HepG2 (cell line): ENCODE measurements around the gene CAPZB. TPM values are rescaled to one million over a fixed set of nuclear protein-coding genes. Genes with fewer than 3 reads are reported as not detected.

Experiments
- HMGXB4 ChIP-seq, 2 experiments: sonication (generic) in 1 of 2; formaldehyde crosslinking in 1 of 2; IDR thresholded peaks; 2 replicates each; pipeline versions ENCODE4 v1.4.0 to v1.6.1; 2018 to 2020; ENCODE audit warnings: missing genetic modification reagents in 2 of 2, borderline replicate concordance in 1 of 2, low read depth in 1 of 2, mild to moderate bottlenecking in 1 of 2, missing biosample characterization in 1 of 2
- IRF2 ChIP-seq: IDR thresholded peaks from 2 replicates; pipeline ENCODE4 v1.6.1; 2018; ENCODE audit warnings: missing genetic modification reagents, missing compliant biosample characterization
- KDM5A ChIP-seq: fragments of 200-600 bp; sonication (generic); IDR thresholded peaks from 2 replicates; pipeline ENCODE4 v1.7.0; 2018; ENCODE audit warnings: antibody characterized with exemption, mild to moderate bottlenecking, low read length, borderline replicate concordance
- SMC3 ChIP-seq: IDR thresholded peaks from 2 replicates; pipeline ENCODE4 v1.6.1; 2011; ENCODE audit warnings: low read length, improper control_type of control experiment
- SNRNP70 ChIP-seq: fragments of 200-400 bp; formaldehyde crosslinking; IDR thresholded peaks from 2 replicates; pipeline ENCODE4 v1.6.1; 2017; ENCODE audit warnings: mild to moderate bottlenecking, low read depth, low read length, moderate library complexity
- STAT6 ChIP-seq: sonication (generic); formaldehyde crosslinking; IDR thresholded peaks from 2 replicates; pipeline ENCODE4 v1.4.0; 2020; ENCODE audit warnings: missing genetic modification reagents, mild to moderate bottlenecking, borderline replicate concordance
- ZEB1 ChIP-seq: IDR thresholded peaks from 2 replicates; pipeline ENCODE4 v1.6.1; 2012; ENCODE audit warnings: mild to moderate bottlenecking, low read depth, inconsistent platforms; ENCODE audit not compliant: insufficient replicate concordance
- ZNF580 ChIP-seq: IDR thresholded peaks from 2 replicates; pipeline ENCODE4 v1.6.1; 2016; ENCODE audit warnings: low read depth, borderline replicate concordance
- ZNF790 ChIP-seq: sonication (generic); formaldehyde crosslinking; IDR thresholded peaks from 2 replicates; pipeline ENCODE4 v1.8.0; 2022; ENCODE audit warnings: missing genetic modification reagents, mild to moderate bottlenecking, borderline replicate concordance
- ZNF83 ChIP-seq: sonication (generic); formaldehyde crosslinking; IDR thresholded peaks from 2 replicates; pipeline ENCODE4 v1.4.0; 2020; ENCODE audit warnings: missing genetic modification reagents, mild to moderate bottlenecking, borderline replicate concordance
- polyA plus RNA-seq, 8 experiments: library from polyadenylated mRNA; depleted of rRNA in 3 of 8; stranded (reverse) in 7 of 8; unstranded in 1 of 8; fragments of >200 nt; fragmentation: Illumina TruSeq in 4 of 8; extraction: Trizol in 4 of 8; gene quantifications; 2 replicates each; pipeline versions ENCODE4 v1.2.1 to v1.2.3, GENCODE V29; 2011 to 2016; ENCODE audit warnings: low read depth in 4 of 8, missing spikeins in 1 of 8, mixed read lengths in 1 of 8; ENCODE audit not compliant: insufficient read depth in 1 of 8
- total RNA-seq, 5 experiments: library from RNA; depleted of rRNA; stranded (reverse); fragments of >200 nt; fragmentation: Illumina TruSeq; extraction: Trizol; gene quantifications; 2 replicates each; pipeline ENCODE4 v1.2.3, GENCODE V29; 2016; ENCODE audit warnings: low read depth in 1 of 5
- TF ChIP-seq, protein P1 (sequence below), 2 experiments: sonication (generic) in 1 of 2; formaldehyde crosslinking in 1 of 2; IDR thresholded peaks; 2 replicates each; pipeline versions ENCODE4 v1.4.0 to v1.6.1; 2016 to 2020; ENCODE audit warnings: borderline replicate concordance in 1 of 2, low read depth in 1 of 2, mild to moderate bottlenecking in 1 of 2, missing genetic modification reagents in 1 of 2
- TF ChIP-seq, protein P2 (sequence below): sonication (generic); formaldehyde crosslinking; IDR thresholded peaks from 2 replicates; pipeline ENCODE4 v1.4.0; 2020; ENCODE audit warnings: mild to moderate bottlenecking, missing genetic modification reagents, borderline replicate concordance

The CAPZB gene
- total and polyA plus RNA-seq, 2 of the 13 experiments (the other 11 are each of a cell fraction or from before 2014, with no cell fraction given) = 58.9 to 76.9 TPM

GRCh38 chr1:19425646-19426239 is 59.6 kb downstream of the CAPZB start (continued):
- TF ChIP-seq, protein P1, sequence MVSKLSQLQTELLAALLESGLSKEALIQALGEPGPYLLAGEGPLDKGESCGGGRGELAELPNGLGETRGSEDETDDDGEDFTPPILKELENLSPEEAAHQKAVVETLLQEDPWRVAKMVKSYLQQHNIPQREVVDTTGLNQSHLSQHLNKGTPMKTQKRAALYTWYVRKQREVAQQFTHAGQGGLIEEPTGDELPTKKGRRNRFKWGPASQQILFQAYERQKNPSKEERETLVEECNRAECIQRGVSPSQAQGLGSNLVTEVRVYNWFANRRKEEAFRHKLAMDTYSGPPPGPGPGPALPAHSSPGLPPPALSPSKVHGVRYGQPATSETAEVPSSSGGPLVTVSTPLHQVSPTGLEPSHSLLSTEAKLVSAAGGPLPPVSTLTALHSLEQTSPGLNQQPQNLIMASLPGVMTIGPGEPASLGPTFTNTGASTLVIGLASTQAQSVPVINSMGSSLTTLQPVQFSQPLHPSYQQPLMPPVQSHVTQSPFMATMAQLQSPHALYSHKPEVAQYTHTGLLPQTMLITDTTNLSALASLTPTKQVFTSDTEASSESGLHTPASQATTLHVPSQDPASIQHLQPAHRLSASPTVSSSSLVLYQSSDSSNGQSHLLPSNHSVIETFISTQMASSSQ (IDR thresholded peaks at IDR 0.05; ENCODE audit: low read depth) = no peak
- TF ChIP-seq, protein P1 (CRISPR knock-in tag; IDR thresholded peaks at IDR 0.05; ENCODE audit: borderline replicate concordance) = 0 out of 2 replicates have a peak, but pooled peaks have one; percentile 29
- TF ChIP-seq HMGXB4 (CRISPR knock-in tag; IDR thresholded peaks at IDR 0.05; ENCODE audit: borderline replicate concordance in 1 of 2, low read depth in 1 of 2) (0 out of 4 replicates have a peak, but pooled peaks of 1 of the 2 experiments have one; percentile 25), KDM5A (no peak), STAT6 (CRISPR knock-in tag) (no peak), IRF2 (CRISPR knock-in tag) (no peak), ZNF580 (no peak), SNRNP70 (no peak), ZNF790 (no peak), ZEB1 (peak; percentile 68), SMC3 (no peak), ZNF83 (CRISPR knock-in tag) (no peak)
- TF ChIP-seq, protein P2, sequence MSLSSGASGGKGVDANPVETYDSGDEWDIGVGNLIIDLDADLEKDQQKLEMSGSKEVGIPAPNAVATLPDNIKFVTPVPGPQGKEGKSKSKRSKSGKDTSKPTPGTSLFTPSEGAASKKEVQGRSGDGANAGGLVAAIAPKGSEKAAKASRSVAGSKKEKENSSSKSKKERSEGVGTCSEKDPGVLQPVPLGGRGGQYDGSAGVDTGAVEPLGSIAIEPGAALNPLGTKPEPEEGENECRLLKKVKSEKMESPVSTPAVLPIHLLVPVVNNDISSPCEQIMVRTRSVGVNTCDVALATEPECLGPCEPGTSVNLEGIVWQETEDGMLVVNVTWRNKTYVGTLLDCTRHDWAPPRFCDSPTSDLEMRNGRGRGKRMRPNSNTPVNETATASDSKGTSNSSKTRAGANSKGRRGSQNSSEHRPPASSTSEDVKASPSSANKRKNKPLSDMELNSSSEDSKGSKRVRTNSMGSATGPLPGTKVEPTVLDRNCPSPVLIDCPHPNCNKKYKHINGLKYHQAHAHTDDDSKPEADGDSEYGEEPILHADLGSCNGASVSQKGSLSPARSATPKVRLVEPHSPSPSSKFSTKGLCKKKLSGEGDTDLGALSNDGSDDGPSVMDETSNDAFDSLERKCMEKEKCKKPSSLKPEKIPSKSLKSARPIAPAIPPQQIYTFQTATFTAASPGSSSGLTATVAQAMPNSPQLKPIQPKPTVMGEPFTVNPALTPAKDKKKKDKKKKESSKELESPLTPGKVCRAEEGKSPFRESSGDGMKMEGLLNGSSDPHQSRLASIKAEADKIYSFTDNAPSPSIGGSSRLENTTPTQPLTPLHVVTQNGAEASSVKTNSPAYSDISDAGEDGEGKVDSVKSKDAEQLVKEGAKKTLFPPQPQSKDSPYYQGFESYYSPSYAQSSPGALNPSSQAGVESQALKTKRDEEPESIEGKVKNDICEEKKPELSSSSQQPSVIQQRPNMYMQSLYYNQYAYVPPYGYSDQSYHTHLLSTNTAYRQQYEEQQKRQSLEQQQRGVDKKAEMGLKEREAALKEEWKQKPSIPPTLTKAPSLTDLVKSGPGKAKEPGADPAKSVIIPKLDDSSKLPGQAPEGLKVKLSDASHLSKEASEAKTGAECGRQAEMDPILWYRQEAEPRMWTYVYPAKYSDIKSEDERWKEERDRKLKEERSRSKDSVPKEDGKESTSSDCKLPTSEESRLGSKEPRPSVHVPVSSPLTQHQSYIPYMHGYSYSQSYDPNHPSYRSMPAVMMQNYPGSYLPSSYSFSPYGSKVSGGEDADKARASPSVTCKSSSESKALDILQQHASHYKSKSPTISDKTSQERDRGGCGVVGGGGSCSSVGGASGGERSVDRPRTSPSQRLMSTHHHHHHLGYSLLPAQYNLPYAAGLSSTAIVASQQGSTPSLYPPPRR = no peak
